ENCODE measurements around the gene KLF7.

Gene KLF7

GRCh38 chr2:207183506-207183905 is 17.8 kb upstream of the KLF7 start:
- no peak overlapping the region for H3K27ac ChIP-seq
- TF ChIP-seq CTCF (conservative IDR thresholded peaks at IDR 0.05): no peak

- no peak for TF ChIP-seq CTCF (conservative IDR thresholded peaks at IDR 0.05)
- no peak overlapping the region for H3K27ac ChIP-seq
Measured at GRCh38 chr2:207182911-207183310, 17.2 kb upstream of the KLF7 start.

- no peak overlapping the region for H3K27ac ChIP-seq
- no peak for TF ChIP-seq CTCF (conservative IDR thresholded peaks at IDR 0.05)
Measured at GRCh38 chr2:207181526-207182274, 16.0 kb upstream of the KLF7 start.

- no peak overlapping the region for H3K27ac ChIP-seq
- TF ChIP-seq CTCF (conservative IDR thresholded peaks at IDR 0.05): no peak
Measured at GRCh38 chr2:207180741-207181140, 15.0 kb upstream of the KLF7 start.

GRCh38 chr2:207176247-207176646 is 10.5 kb upstream of the KLF7 start:
- TF ChIP-seq CTCF (conservative IDR thresholded peaks at IDR 0.05): no peak
- H3K27ac ChIP-seq: no peak overlapping the region

- no peak overlapping the region for H3K27ac ChIP-seq
- TF ChIP-seq CTCF (conservative IDR thresholded peaks at IDR 0.05): no peak
Measured at GRCh38 chr2:207173641-207174040, 7.9 kb upstream of the KLF7 start.

- peak overlapping the region; percentile 93 for H3K27ac ChIP-seq
- TF ChIP-seq CTCF (conservative IDR thresholded peaks at IDR 0.05): no peak
Measured at GRCh38 chr2:207167099-207167923, 1.6 kb upstream of the KLF7 start.

All from VCaP (cell line).